Measurements from ENCODE around the gene LYRM4. TPM values are rescaled to one million over a fixed set of nuclear protein-coding genes. Genes with fewer than 3 reads are reported as not detected.

LYRM4 gene
- polyA plus RNA-seq, 1 donor: 26.7 TPM

GRCh38 chr6:5167501-5167900 lies 93.2 kb downstream of the LYRM4 start:
- Histone ChIP-seq H3K27ac (ENCODE audit: low read length) (no peak overlapping the region), H3K9me3 (ENCODE audit: control insufficient read depth, low read depth, low read length) (no peaks in the 10 kb centered on the region), H3K4me3 (ENCODE audit: low read length) (no peak overlapping the region), H3K36me3 (ENCODE audit: control insufficient read depth, insufficient read depth, low read length) (no peaks in the 10 kb centered on the region), H3K4me1 (ENCODE audit: control insufficient read depth, insufficient read depth, low read length) (no peaks in the 10 kb centered on the region), H3K27me3 (ENCODE audit: control insufficient read depth, insufficient read depth, low read length) (no peaks in the 10 kb centered on the region)
- 63% methylated on average over 2 of the region's 4 CpGs for WGBS (ENCODE audit: insufficient coverage, low lambda C conversion rate)
- DNase-seq: no peak

GRCh38 chr6:5164092-5164491 lies 96.7 kb downstream of the LYRM4 start:
- Histone ChIP-seq H3K9me3 (ENCODE audit: control insufficient read depth, low read depth, low read length) (no peaks in the 10 kb centered on the region), H3K27ac (ENCODE audit: low read length) (no peak overlapping the region), H3K36me3 (ENCODE audit: control insufficient read depth, insufficient read depth, low read length) (no peaks in the 10 kb centered on the region), H3K27me3 (ENCODE audit: control insufficient read depth, insufficient read depth, low read length) (no peaks in the 10 kb centered on the region), H3K4me3 (ENCODE audit: low read length) (no peak overlapping the region), H3K4me1 (ENCODE audit: control insufficient read depth, insufficient read depth, low read length) (no peaks in the 10 kb centered on the region)
- no peak for DNase-seq

- H3K36me3 ChIP-seq (ENCODE audit: control insufficient read depth, insufficient read depth, low read length): no peaks in the 10 kb centered on the region
- DNase-seq: no peak
- no peaks in the 10 kb centered on the region for H3K9me3 ChIP-seq (ENCODE audit: control insufficient read depth, low read depth, low read length)
- 88% methylated on average over 3 of the region's 6 CpGs for WGBS (ENCODE audit: insufficient coverage, low lambda C conversion rate)
- no peaks in the 10 kb centered on the region for H3K27me3 ChIP-seq (ENCODE audit: control insufficient read depth, insufficient read depth, low read length)
- H3K4me3 ChIP-seq (ENCODE audit: low read length): no peak overlapping the region
- H3K27ac ChIP-seq (ENCODE audit: low read length): no peak overlapping the region
- H3K4me1 ChIP-seq (ENCODE audit: control insufficient read depth, insufficient read depth, low read length): no peaks in the 10 kb centered on the region
These were observed 97.5 kb downstream of the LYRM4 start for GRCh38 chr6:5163247-5163646.

- 100% methylated on average over 4 of the region's 5 CpGs for WGBS (ENCODE audit: insufficient coverage, low lambda C conversion rate)
- H3K27me3 ChIP-seq (ENCODE audit: control insufficient read depth, insufficient read depth, low read length): no peaks in the 10 kb centered on the region
- no peaks in the 10 kb centered on the region for H3K9me3 ChIP-seq (ENCODE audit: control insufficient read depth, low read depth, low read length)
- H3K36me3 ChIP-seq (ENCODE audit: control insufficient read depth, insufficient read depth, low read length): no peaks in the 10 kb centered on the region
- no peaks in the 10 kb centered on the region for H3K4me1 ChIP-seq (ENCODE audit: control insufficient read depth, insufficient read depth, low read length)
- no peak overlapping the region for H3K27ac ChIP-seq (ENCODE audit: low read length)
- no peak overlapping the region for H3K4me3 ChIP-seq (ENCODE audit: low read length)
- no peak for DNase-seq
These were observed 98.4 kb downstream of the LYRM4 start for GRCh38 chr6:5162355-5162754.

- WGBS (ENCODE audit: insufficient coverage, low lambda C conversion rate): no CpG with 5 or more reads among the region's 4 CpGs
- no peaks in the 10 kb centered on the region for H3K4me1 ChIP-seq (ENCODE audit: control insufficient read depth, insufficient read depth, low read length)
- H3K9me3 ChIP-seq (ENCODE audit: control insufficient read depth, low read depth, low read length): no peaks in the 10 kb centered on the region
- no peaks in the 10 kb centered on the region for H3K36me3 ChIP-seq (ENCODE audit: control insufficient read depth, insufficient read depth, low read length)
- H3K27ac ChIP-seq (ENCODE audit: low read length): no peak overlapping the region
- H3K4me3 ChIP-seq (ENCODE audit: low read length): no peak overlapping the region
- DNase-seq: no peak
- no peaks in the 10 kb centered on the region for H3K27me3 ChIP-seq (ENCODE audit: control insufficient read depth, insufficient read depth, low read length)
These were observed 100.5 kb downstream of the LYRM4 start for GRCh38 chr6:5160206-5160605.

- no peaks in the 10 kb centered on the region for H3K9me3 ChIP-seq (ENCODE audit: control insufficient read depth, low read depth, low read length)
- no peak overlapping the region for H3K4me3 ChIP-seq (ENCODE audit: low read length)
- peaks cover 1% of the 10 kb centered on the region for H3K4me1 ChIP-seq (ENCODE audit: control insufficient read depth, insufficient read depth, low read length)
- no peak for DNase-seq
- no CpG with 5 or more reads among the region's 1 CpG for WGBS (ENCODE audit: insufficient coverage, low lambda C conversion rate)
- H3K27me3 ChIP-seq (ENCODE audit: control insufficient read depth, insufficient read depth, low read length): no peaks in the 10 kb centered on the region
- no peak overlapping the region for H3K27ac ChIP-seq (ENCODE audit: low read length)
- H3K36me3 ChIP-seq (ENCODE audit: control insufficient read depth, insufficient read depth, low read length): no peaks in the 10 kb centered on the region
These were observed 101.6 kb downstream of the LYRM4 start for GRCh38 chr6:5159162-5159561.

- peaks cover 4% of the 10 kb centered on the region for H3K4me1 ChIP-seq (ENCODE audit: control insufficient read depth, insufficient read depth, low read length)
- H3K36me3 ChIP-seq (ENCODE audit: control insufficient read depth, insufficient read depth, low read length): no peaks in the 10 kb centered on the region
- H3K27ac ChIP-seq (ENCODE audit: low read length): no peak overlapping the region
- H3K27me3 ChIP-seq (ENCODE audit: control insufficient read depth, insufficient read depth, low read length): no peaks in the 10 kb centered on the region
- H3K9me3 ChIP-seq (ENCODE audit: control insufficient read depth, low read depth, low read length): no peaks in the 10 kb centered on the region
- H3K4me3 ChIP-seq (ENCODE audit: low read length): no peak overlapping the region
- 14% methylated on average over 2 of the region's 3 CpGs for WGBS (ENCODE audit: insufficient coverage, low lambda C conversion rate)
- DNase-seq: no peak
These were observed 102.6 kb downstream of the LYRM4 start for GRCh38 chr6:5158180-5158579.

- Histone ChIP-seq H3K36me3 (ENCODE audit: control insufficient read depth, insufficient read depth, low read length) (no peaks in the 10 kb centered on the region), H3K4me1 (ENCODE audit: control insufficient read depth, insufficient read depth, low read length) (peaks cover 4% of the 10 kb centered on the region), H3K27ac (ENCODE audit: low read length) (no peak overlapping the region), H3K4me3 (ENCODE audit: low read length) (no peak overlapping the region), H3K27me3 (ENCODE audit: control insufficient read depth, insufficient read depth, low read length) (no peaks in the 10 kb centered on the region), H3K9me3 (ENCODE audit: control insufficient read depth, low read depth, low read length) (no peaks in the 10 kb centered on the region)
- 100% methylated on average over 2 of the region's 10 CpGs for WGBS (ENCODE audit: insufficient coverage, low lambda C conversion rate)
- no peak for DNase-seq
These were observed 103.1 kb downstream of the LYRM4 start for GRCh38 chr6:5157621-5158138.

- Histone ChIP-seq H3K36me3 (ENCODE audit: control insufficient read depth, insufficient read depth, low read length) (no peaks in the 10 kb centered on the region), H3K4me1 (ENCODE audit: control insufficient read depth, insufficient read depth, low read length) (peaks cover 4% of the 10 kb centered on the region), H3K9me3 (ENCODE audit: control insufficient read depth, low read depth, low read length) (no peaks in the 10 kb centered on the region), H3K27ac (ENCODE audit: low read length) (no peak overlapping the region), H3K4me3 (ENCODE audit: low read length) (no peak overlapping the region), H3K27me3 (ENCODE audit: control insufficient read depth, insufficient read depth, low read length) (no peaks in the 10 kb centered on the region)
- DNase-seq: no peak
- 100% methylated on average over 1 of the region's 5 CpGs for WGBS (ENCODE audit: insufficient coverage, low lambda C conversion rate)
These were observed 104.1 kb downstream of the LYRM4 start for GRCh38 chr6:5156627-5157026.

GRCh38 chr6:5155906-5156305 lies 104.8 kb downstream of the LYRM4 start:
- Histone ChIP-seq H3K36me3 (ENCODE audit: control insufficient read depth, insufficient read depth, low read length) (no peaks in the 10 kb centered on the region), H3K27ac (ENCODE audit: low read length) (no peak overlapping the region), H3K27me3 (ENCODE audit: control insufficient read depth, insufficient read depth, low read length) (no peaks in the 10 kb centered on the region), H3K4me3 (ENCODE audit: low read length) (no peak overlapping the region), H3K4me1 (ENCODE audit: control insufficient read depth, insufficient read depth, low read length) (peaks cover 4% of the 10 kb centered on the region), H3K9me3 (ENCODE audit: control insufficient read depth, low read depth, low read length) (no peaks in the 10 kb centered on the region)
- no CpG with 5 or more reads among the region's 3 CpGs for WGBS (ENCODE audit: insufficient coverage, low lambda C conversion rate)
- DNase-seq: no peak

- H3K4me3 ChIP-seq (ENCODE audit: low read length): no peak overlapping the region
- no CpG with 5 or more reads among the region's 5 CpGs for WGBS (ENCODE audit: insufficient coverage, low lambda C conversion rate)
- no peaks in the 10 kb centered on the region for H3K36me3 ChIP-seq (ENCODE audit: control insufficient read depth, insufficient read depth, low read length)
- no peak overlapping the region for H3K27ac ChIP-seq (ENCODE audit: low read length)
- H3K9me3 ChIP-seq (ENCODE audit: control insufficient read depth, low read depth, low read length): no peaks in the 10 kb centered on the region
- DNase-seq: no peak
- no peaks in the 10 kb centered on the region for H3K27me3 ChIP-seq (ENCODE audit: control insufficient read depth, insufficient read depth, low read length)
- peaks cover 4% of the 10 kb centered on the region for H3K4me1 ChIP-seq (ENCODE audit: control insufficient read depth, insufficient read depth, low read length)
These were observed 107.6 kb downstream of the LYRM4 start for GRCh38 chr6:5153186-5153585.

Data from large intestine (tissue), 3 donors.